Measurements from ENCODE around the gene PABPN1L. TPM values are rescaled to one million over a fixed set of nuclear protein-coding genes. Genes with fewer than 3 reads are reported as not detected.

PABPN1L gene, protein sequence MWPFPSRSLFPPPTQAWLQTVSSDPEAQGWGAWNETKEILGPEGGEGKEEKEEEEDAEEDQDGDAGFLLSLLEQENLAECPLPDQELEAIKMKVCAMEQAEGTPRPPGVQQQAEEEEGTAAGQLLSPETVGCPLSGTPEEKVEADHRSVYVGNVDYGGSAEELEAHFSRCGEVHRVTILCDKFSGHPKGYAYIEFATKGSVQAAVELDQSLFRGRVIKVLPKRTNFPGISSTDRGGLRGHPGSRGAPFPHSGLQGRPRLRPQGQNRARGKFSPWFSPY
- total RNA-seq, result not detected
- not detected for polyA plus RNA-seq (2013, experiment 1 of 2)
- polyA plus RNA-seq (2013, experiment 2 of 2), result 0.04 TPM
- total RNA-seq, result 0 to 0.22 (median 0) reads per million in 172 experiments

DNA sequence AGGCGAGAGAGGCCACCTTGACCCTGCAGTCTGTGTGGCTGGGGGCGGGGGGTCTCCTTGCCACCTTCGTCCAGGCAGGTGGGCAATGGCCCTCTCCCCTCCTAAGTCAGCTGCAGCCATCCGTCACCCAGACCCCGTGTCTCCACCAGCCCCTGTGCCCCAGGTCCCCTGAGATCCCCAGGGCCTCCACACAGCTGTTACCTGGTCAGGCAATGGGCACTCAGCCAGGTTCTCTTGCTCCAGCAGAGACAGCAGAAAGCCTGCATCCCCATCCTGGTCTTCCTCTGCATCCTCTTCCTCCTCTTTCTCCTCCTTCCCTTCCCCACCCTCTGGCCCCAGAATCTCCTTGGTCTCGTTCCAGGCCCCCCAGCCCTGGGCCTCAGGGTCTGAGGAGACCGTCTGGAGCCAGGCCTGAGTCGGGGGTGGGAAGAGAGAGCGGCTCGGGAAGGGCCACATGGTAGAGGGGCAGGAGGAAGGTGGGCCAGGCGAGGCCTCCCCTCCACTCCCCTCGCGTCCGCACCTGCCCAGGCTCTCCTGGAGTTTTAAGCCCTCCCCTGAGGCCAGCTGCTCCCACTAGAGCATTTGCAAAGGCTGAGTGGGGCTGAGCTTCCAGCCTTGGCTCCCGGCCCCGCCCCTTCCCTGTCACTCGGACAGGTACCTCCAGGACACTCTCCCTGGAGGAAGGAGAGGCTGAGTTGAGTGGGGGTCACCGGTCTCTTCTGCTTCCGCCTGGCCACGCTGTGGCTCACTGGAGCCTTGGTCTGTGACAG, at the start of gene PABPN1L:
Gene PABPN1L (minus strand): TSS at position 510 of the 770 bp plus-strand sequence. CDS start 54 bp downstream, at position 456.
- Histone ChIP-seq H3K9me3 (ENCODE audit: control insufficient read depth in 1 of 2, insufficient read depth in 1 of 2, low read length in 2 of 2) (no peaks in the 10 kb centered on the region), H3K27ac (ENCODE audit: low read depth in 1 of 2, low read length in 2 of 2) (no peak within 1 kb of the TSS), H3K27me3 (ENCODE audit: control insufficient read depth in 1 of 2, insufficient read depth in 2 of 2, low read length in 2 of 2) (peaks cover 7 to 8% of the 10 kb centered on the region in 2 experiments), H3K4me1 (ENCODE audit: insufficient read depth, low read length) (peaks cover 6% of the 10 kb centered on the region), H3K36me3 (ENCODE audit: insufficient read depth, low read length) (peaks cover 17% of the 10 kb centered on the region), H3K4me3 (ENCODE audit: low read length) (no peak within 1 kb of the TSS)
- Mint-ChIP-seq H3K4me3 (no peak within 1 kb of the TSS), H3K27me3 (peaks cover 9% of the 10 kb centered on the region), H3K27ac (no peak within 1 kb of the TSS), H3K9me3 (no peaks in the 10 kb centered on the region), H3K36me3 (ENCODE audit: low read depth) (peaks cover 10% of the 10 kb centered on the region), H3K4me1 (ENCODE audit: low read depth) (no peaks in the 10 kb centered on the region)
- DNase-seq (no peak), ATAC-seq (ENCODE audit: poor library complexity) (no peak)
- TF ChIP-seq, protein P1, sequence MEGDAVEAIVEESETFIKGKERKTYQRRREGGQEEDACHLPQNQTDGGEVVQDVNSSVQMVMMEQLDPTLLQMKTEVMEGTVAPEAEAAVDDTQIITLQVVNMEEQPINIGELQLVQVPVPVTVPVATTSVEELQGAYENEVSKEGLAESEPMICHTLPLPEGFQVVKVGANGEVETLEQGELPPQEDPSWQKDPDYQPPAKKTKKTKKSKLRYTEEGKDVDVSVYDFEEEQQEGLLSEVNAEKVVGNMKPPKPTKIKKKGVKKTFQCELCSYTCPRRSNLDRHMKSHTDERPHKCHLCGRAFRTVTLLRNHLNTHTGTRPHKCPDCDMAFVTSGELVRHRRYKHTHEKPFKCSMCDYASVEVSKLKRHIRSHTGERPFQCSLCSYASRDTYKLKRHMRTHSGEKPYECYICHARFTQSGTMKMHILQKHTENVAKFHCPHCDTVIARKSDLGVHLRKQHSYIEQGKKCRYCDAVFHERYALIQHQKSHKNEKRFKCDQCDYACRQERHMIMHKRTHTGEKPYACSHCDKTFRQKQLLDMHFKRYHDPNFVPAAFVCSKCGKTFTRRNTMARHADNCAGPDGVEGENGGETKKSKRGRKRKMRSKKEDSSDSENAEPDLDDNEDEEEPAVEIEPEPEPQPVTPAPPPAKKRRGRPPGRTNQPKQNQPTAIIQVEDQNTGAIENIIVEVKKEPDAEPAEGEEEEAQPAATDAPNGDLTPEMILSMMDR (IDR thresholded peaks at IDR 0.05), result no peak
- ChIA-PET POLR2A (no interaction called here), CTCF (no interaction called here)
- intact Hi-C loops (cut with DNase I, micrococcal nuclease), result no loop called here

DNA sequence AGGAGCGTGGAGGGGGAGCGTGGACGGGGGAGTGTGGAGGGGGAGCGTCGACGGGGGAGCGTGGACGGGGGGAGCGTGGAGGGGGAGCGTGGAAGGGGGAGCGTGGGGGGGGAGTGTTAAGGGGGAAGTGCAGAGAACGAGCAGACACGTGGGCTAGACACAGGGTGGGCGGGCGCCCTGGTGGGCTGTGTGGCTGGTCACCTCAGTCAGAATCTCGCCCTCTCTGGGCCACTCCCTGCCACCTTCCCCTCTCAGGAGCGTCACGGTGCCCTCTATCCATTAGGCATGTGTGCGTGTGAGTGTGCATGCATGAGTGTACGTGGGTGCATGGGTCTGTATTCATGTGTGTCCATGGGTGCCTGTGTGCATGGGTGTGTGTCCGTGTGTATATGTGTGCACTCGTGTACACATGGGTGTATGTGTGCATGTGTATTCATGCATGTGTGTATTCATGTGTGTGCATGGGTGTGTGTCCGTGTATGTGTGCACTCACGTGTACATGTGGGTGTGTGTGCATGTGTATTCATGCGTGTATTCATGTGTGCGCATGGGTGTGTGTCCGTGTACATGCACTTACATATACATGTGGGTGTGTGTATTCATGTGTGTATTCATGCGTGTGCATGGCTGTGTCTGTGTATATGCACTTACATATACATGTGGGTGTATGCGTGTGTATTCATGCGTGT, 49.3 kb upstream of the PABPN1L start:
- intact Hi-C loops (cut with DNase I, micrococcal nuclease), result loop anchor here in 1 of 2 experiments (5.0 kb wide), 1 partner anchor 38 kb away; no protein-coding TSS in a partner anchor
- ChIA-PET POLR2A (no interaction called here), CTCF (no interaction called here)
- DNase-seq (no peak), ATAC-seq (ENCODE audit: poor library complexity) (no peak)
- Histone ChIP-seq H3K9me3 (ENCODE audit: control insufficient read depth in 1 of 2, insufficient read depth in 1 of 2, low read length in 2 of 2) (peaks cover 0 to 22% of the 10 kb centered on the region in 2 experiments), H3K27me3 (ENCODE audit: control insufficient read depth in 1 of 2, insufficient read depth in 2 of 2, low read length in 2 of 2) (peaks cover 0 to 3% of the 10 kb centered on the region in 2 experiments), H3K4me1 (ENCODE audit: insufficient read depth, low read length) (peaks cover 4% of the 10 kb centered on the region), H3K4me3 (ENCODE audit: low read length) (no peak overlapping the region), H3K36me3 (ENCODE audit: insufficient read depth, low read length) (no peaks in the 10 kb centered on the region), H3K27ac (ENCODE audit: low read depth in 1 of 2, low read length in 2 of 2) (no peak overlapping the region)
- no peak overlapping the region for H3K4me3 Mint-ChIP-seq
- H3K9me3 Mint-ChIP-seq, result no peaks in the 10 kb centered on the region
- H3K27ac Mint-ChIP-seq, result no peak overlapping the region
- H3K36me3 Mint-ChIP-seq (ENCODE audit: low read depth), result no peaks in the 10 kb centered on the region
- peaks cover 5% of the 10 kb centered on the region for H3K27me3 Mint-ChIP-seq
- TF ChIP-seq, protein P1 (IDR thresholded peaks at IDR 0.05), result no peak
- H3K4me1 Mint-ChIP-seq (ENCODE audit: low read depth), result peaks cover under 1% of the 10 kb centered on the region

DNA sequence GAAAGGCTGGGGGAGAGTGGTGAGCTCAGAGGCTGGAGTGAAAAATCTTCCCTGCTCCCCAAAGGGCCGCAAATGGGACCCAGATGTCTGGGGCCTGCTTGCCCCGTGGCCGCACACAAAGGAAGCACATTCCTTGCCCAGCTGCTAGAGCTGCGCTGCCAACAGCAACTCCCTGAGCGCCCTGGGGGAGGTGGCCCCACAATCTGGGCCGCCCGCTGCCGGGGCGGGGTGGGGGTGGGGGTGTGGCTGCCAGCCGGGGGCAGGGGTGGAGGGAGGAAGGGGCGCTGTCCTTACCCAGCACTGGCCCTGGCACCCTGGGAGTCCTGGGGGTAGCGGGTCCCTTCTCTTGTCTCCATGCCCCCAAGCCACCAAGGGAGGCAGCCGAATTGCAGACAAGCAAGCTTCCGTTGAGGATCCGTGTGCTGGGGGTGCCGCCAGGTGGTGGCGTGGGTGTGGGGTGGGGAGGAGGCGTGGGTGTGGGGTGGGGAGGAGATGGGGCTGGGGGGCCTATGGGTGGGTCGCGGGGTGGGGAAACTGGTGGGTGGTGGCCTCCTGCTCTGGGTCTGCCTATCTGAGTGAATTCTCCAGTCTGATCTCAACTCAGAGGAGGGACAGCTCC, 48.4 kb upstream of the PABPN1L start:
- Mint-ChIP-seq H3K27ac (no peak overlapping the region), H3K4me3 (no peak overlapping the region), H3K36me3 (ENCODE audit: low read depth) (no peaks in the 10 kb centered on the region), H3K27me3 (peaks cover 5% of the 10 kb centered on the region), H3K4me1 (ENCODE audit: low read depth) (no peaks in the 10 kb centered on the region), H3K9me3 (no peaks in the 10 kb centered on the region)
- H3K27me3 ChIP-seq (ENCODE audit: control insufficient read depth in 1 of 2, insufficient read depth in 2 of 2, low read length in 2 of 2), result no peaks in the 10 kb centered on the region
- no peaks in the 10 kb centered on the region for H3K4me1 ChIP-seq (ENCODE audit: insufficient read depth, low read length)
- no peak overlapping the region for H3K4me3 ChIP-seq (ENCODE audit: low read length)
- no peak for DNase-seq
- no peak overlapping the region for H3K27ac ChIP-seq (ENCODE audit: low read depth in 1 of 2, low read length in 2 of 2)
- intact Hi-C loops (cut with DNase I, micrococcal nuclease), result loop anchor here in 1 of 2 experiments (5.0 kb wide), 2 partner anchors 38 to 47 kb away; no protein-coding TSS in a partner anchor
- ChIA-PET CTCF (no interaction called here), POLR2A (no interaction called here)
- peaks cover 0 to 22% of the 10 kb centered on the region in 2 experiments for H3K9me3 ChIP-seq (ENCODE audit: control insufficient read depth in 1 of 2, insufficient read depth in 1 of 2, low read length in 2 of 2)
- no peak for ATAC-seq (ENCODE audit: poor library complexity)
- TF ChIP-seq, protein P1 (IDR thresholded peaks at IDR 0.05), result no peak
- H3K36me3 ChIP-seq (ENCODE audit: insufficient read depth, low read length), result no peaks in the 10 kb centered on the region

Data from CD4-positive, alpha-beta T cell (primary cell).